Sigmoid colon (tissue), 4 donors: ENCODE results near the gene PRODH.
"Not testable (repeated sequence)": the region's sequence is repeated elsewhere in the genome, so short reads cannot be mapped to it uniquely, and the experiment has no call there.

Source experiments
- EP300 ChIP-seq, 4 donors: sonication (generic); formaldehyde crosslinking; IDR thresholded peaks; one replicate each; pipeline ENCODE4 v1.6.1; 2017; ENCODE audit warnings: antibody characterized with exemption in 4 of 4
- POLR2A ChIP-seq, 2 donors: fragments of 450-650 bp; IDR thresholded peaks; one replicate each; pipeline ENCODE4 v1.6.1; 2016; ENCODE audit warnings: antibody characterized with exemption in 2 of 2, mild to moderate bottlenecking in 2 of 2, moderate library complexity in 2 of 2
- POLR2AphosphoS5 ChIP-seq, 4 donors: sonication (generic); formaldehyde crosslinking; IDR thresholded peaks; one replicate each; pipeline ENCODE4 v1.6.1; 2017; ENCODE audit warnings: antibody characterized with exemption in 4 of 4
- TF ChIP-seq, protein P1 (sequence below), 4 experiments: fragments of 450-650 bp in 3 of 4; fragments of 200-600 bp in 1 of 4; IDR thresholded peaks; one replicate each; pipeline ENCODE4 v1.5.1; 2016 to 2019; ENCODE audit warnings: antibody characterized with exemption in 4 of 4, mild to moderate bottlenecking in 3 of 4, moderate library complexity in 2 of 4

- TF ChIP-seq, protein P1, sequence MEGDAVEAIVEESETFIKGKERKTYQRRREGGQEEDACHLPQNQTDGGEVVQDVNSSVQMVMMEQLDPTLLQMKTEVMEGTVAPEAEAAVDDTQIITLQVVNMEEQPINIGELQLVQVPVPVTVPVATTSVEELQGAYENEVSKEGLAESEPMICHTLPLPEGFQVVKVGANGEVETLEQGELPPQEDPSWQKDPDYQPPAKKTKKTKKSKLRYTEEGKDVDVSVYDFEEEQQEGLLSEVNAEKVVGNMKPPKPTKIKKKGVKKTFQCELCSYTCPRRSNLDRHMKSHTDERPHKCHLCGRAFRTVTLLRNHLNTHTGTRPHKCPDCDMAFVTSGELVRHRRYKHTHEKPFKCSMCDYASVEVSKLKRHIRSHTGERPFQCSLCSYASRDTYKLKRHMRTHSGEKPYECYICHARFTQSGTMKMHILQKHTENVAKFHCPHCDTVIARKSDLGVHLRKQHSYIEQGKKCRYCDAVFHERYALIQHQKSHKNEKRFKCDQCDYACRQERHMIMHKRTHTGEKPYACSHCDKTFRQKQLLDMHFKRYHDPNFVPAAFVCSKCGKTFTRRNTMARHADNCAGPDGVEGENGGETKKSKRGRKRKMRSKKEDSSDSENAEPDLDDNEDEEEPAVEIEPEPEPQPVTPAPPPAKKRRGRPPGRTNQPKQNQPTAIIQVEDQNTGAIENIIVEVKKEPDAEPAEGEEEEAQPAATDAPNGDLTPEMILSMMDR (IDR thresholded peaks at IDR 0.05): not testable (repeated sequence)
- TF ChIP-seq POLR2A, POLR2AphosphoS5, EP300 (IDR thresholded peaks at IDR 0.05): not testable (repeated sequence)
Measured at GRCh38 chr22:18947105-18947504, 11.0 kb upstream of the PRODH start.
